Tibial nerve (tissue), 4 donors: ENCODE results near the gene SVIL.

Experiments used
- CTCF ChIP-seq, 5 experiments: fragments of 200-600 bp in 3 of 5; fragments of 450-650 bp in 2 of 5; sonication (generic) in 3 of 5; IDR thresholded peaks; one replicate each; pipeline ENCODE4 v1.5.1; 2016 to 2019; ENCODE audit warnings: antibody characterized with exemption in 5 of 5, mild to moderate bottlenecking in 3 of 5, moderate library complexity in 2 of 5
- EP300 ChIP-seq, 2 donors: sonication (generic); formaldehyde crosslinking; IDR thresholded peaks; one replicate each; pipeline ENCODE4 v1.6.1; 2017; ENCODE audit warnings: antibody characterized with exemption in 2 of 2, mild to moderate bottlenecking in 1 of 2
- POLR2A ChIP-seq, 2 donors: fragments of 450-650 bp; IDR thresholded peaks; one replicate each; pipeline ENCODE4 v1.6.1; 2017; ENCODE audit warnings: antibody characterized with exemption in 2 of 2, mild to moderate bottlenecking in 2 of 2, moderate library complexity in 2 of 2

GRCh38 chr10:29623797-29624196, 11.0 kb downstream of the SVIL start:
- TF ChIP-seq EP300 (IDR thresholded peaks at IDR 0.05), result no peak
- no peak for TF ChIP-seq POLR2A (IDR thresholded peaks at IDR 0.05)
- TF ChIP-seq CTCF (IDR thresholded peaks at IDR 0.05), result no peak
